Measurements from ENCODE around the gene C2orf78.

C2orf78 gene

GRCh38 chr2:73839653-73840411, 55.8 kb downstream of the C2orf78 start:
- no peak for DNase-seq

DNA sequence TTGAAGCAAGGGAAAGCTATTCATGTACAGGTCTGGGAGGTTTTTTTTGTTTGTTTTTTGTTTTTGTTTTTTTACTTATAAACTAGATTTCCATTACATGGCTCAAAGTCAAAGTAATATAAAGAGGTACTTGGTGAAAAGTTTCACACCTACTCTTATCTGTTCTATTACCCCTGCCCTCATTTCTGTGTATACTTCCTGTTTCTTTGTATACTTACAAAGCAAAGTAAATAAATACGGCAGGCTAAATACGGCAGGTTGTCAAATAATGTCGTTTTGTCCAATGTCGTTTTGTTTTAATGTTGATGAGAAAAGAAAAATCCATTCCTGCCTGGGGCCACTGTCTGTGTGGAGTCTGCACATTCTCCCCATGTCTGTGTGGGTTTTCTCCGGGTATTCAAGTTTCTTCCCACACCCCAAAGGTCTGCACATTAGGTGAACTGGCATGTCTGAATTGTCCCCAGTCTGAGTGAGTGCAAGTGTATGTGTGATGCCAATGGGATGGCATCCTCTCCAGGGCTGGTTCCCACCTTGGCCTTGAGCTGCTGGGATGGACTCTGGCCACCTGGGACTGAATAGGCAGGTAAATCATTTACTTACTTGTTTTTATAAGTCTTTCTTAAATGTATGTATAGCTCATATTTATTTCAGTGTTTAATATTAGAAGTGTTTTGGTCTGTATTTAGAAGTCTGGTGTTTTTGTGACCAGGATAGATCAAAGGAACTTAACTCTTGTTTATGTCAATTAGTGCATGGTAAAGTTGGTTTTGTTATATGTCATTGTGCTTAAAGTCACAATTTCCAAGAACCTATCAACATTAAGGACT, 58.1 kb downstream of the C2orf78 start:
- DNase-seq: no peak

DNA sequence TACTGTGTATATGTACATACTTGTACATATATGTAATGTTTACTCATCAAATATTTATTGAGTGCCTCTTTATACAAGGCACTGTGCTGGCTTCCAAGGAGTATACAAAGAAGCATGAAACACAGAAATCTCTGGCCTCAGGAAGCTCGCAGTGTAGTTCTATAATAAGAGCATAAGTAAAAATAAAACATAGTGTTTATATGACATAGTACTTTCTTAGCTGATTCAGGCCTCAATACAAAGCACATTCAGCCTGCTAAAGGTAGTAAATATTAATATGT, 58.7 kb downstream of the C2orf78 start:
- no peak for DNase-seq

- DNase-seq: no peak
These were observed 60.1 kb downstream of the C2orf78 start for GRCh38 chr2:73844087-73844486.

- DNase-seq: no peak
These were observed 66.0 kb downstream of the C2orf78 start for GRCh38 chr2:73850009-73850408.

- DNase-seq: no peak
These were observed 67.3 kb downstream of the C2orf78 start for GRCh38 chr2:73851274-73851673.

- DNase-seq: no peak
These were observed 68.0 kb downstream of the C2orf78 start for GRCh38 chr2:73852020-73852419.

DNA sequence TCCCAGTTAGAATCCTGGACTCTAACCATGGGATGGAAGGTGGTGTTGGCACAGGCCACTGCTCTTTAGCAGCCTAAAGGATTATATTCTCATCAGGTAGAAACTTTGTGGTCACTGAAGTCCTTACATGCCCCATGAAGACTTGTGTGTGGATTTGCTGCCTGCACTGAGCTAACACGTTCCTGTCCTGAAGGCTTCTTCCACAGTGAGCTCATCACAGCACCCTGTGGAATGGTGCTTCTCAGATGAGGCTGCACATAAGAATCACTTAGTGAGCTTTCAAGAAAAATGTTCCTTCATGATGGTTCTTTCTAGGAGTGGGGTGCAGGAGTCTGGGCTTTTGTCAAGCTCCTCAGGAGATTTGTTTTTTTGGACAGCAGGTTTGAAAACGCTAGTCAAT, 71.5 kb downstream of the C2orf78 start:
- no peak for DNase-seq

- DNase-seq: no peak
These were observed 72.2 kb downstream of the C2orf78 start for GRCh38 chr2:73856214-73856613.

GRCh38 chr2:73859721-73860586, 76.0 kb downstream of the C2orf78 start:
- DNase-seq: no peak

GRCh38 chr2:73862987-73863386, 79.0 kb downstream of the C2orf78 start:
- no peak for DNase-seq
